GM12878 (cell line): ENCODE data around the gene SRRD. TPM values are rescaled to one million over a fixed set of nuclear protein-coding genes. Genes with fewer than 3 reads are reported as not detected.

ENCODE experiments used
- ATAC-seq: fragments of 200-7000 bp; cut with Tn5 transposase; 3 replicates; pipeline ENCODE4 v1.9.1; 2020; ENCODE audit warnings: mild to moderate bottlenecking, moderate library complexity
- BruUV-seq: library from RNA; stranded (reverse); fragments of 400-500 nt; replicated peaks from 2 replicates; lab custom pipeline; 2021; lab: Mats Ljungman, UMichigan
- CTCF ChIA-PET: fragments of 300-600 bp; sonication (Branson Sonifier 250); formaldehyde crosslinking; extraction: SDS; loops from one replicate; lab custom pipeline; 2021; ENCODE audit warnings: inconsistent platforms; lab: Yijun Ruan, JAX
- POLR2A ChIA-PET: fragments of 350-600 bp; formaldehyde crosslinking; extraction: SDS; loops from one replicate; lab custom pipeline; 2021; ENCODE audit warnings: inconsistent platforms; lab: Charles Lee
- RAD21 ChIA-PET: fragments of 300-600 bp; sonication (Branson Sonifier 250); formaldehyde crosslinking; loops from one replicate; lab custom pipeline; 2023; ENCODE audit warnings: antibody characterized with exemption; ENCODE audit not compliant: unreplicated experiment; lab: Charles Lee
- SMC1A ChIA-PET: fragments of 300-600 bp; sonication (Branson Sonifier 250); formaldehyde crosslinking; loops from one replicate; lab custom pipeline; 2023; ENCODE audit not compliant: unreplicated experiment, uncharacterized antibody; lab: Charles Lee
- DNase-seq: peaks from one replicate; pipeline ENCODE4 v3.0.0-alpha.2; 2011; ENCODE audit warnings: low read depth, low spot score
- FAIRE-seq: peaks from 3 replicates; lab custom pipeline; 2011; peaks lifted over from hg19 to GRCh38; lab: Jason Lieb, UNC
- H2AFZ ChIP-seq: 2 replicates; pipeline ENCODE4 v1.6.0; 2011; ENCODE audit warnings: low read depth, low read length, control low read depth; ENCODE audit not compliant: control insufficient read depth
- H3K27ac ChIP-seq: 2 replicates; pipeline ENCODE4 v1.5.1; 2011; ENCODE audit warnings: control low read depth; ENCODE audit not compliant: control insufficient read depth, insufficient read depth
- H3K27me3 ChIP-seq, 2 experiments: replicated peaks in 1 of 2; 2 replicates each; pipeline versions ENCODE4 v1.6.0 to v1.6.1; 2011; ENCODE audit warnings: low read length in 1 of 2; ENCODE audit not compliant: control insufficient read depth in 2 of 2, insufficient read depth in 2 of 2
- H3K36me3 ChIP-seq, 2 experiments: 2 replicates each; pipeline ENCODE4 v1.5.1; 2011; ENCODE audit warnings: low read length in 1 of 2; ENCODE audit not compliant: control insufficient read depth in 2 of 2, insufficient read depth in 2 of 2
- H3K4me1 ChIP-seq: 2 replicates; pipeline ENCODE4 v1.6.1; 2011; ENCODE audit warnings: mild to moderate bottlenecking, low read length, moderate library complexity, mixed read lengths; ENCODE audit not compliant: control insufficient read depth, insufficient read depth
- H3K4me2 ChIP-seq: 2 replicates; pipeline ENCODE4 v1.6.0; 2011; ENCODE audit warnings: control low read depth; ENCODE audit not compliant: control insufficient read depth, insufficient read depth
- H3K4me3 ChIP-seq: fragments of 200-600 bp; sonication (generic); 2 replicates; pipeline ENCODE4 v1.5.1; 2016
- H3K79me2 ChIP-seq: 2 replicates; pipeline ENCODE4 v1.6.0; 2011; ENCODE audit warnings: low read length; ENCODE audit not compliant: control insufficient read depth, insufficient read depth
- H3K9ac ChIP-seq: 2 replicates; pipeline ENCODE4 v1.8.0; 2011; ENCODE audit warnings: low read length, control low read depth, mixed read lengths; ENCODE audit not compliant: control insufficient read depth, insufficient read depth
- H3K9me3 ChIP-seq: replicated peaks from 3 replicates; pipeline ENCODE4 v1.5.1; 2011; ENCODE audit warnings: mild to moderate bottlenecking, low read length; ENCODE audit not compliant: control insufficient read depth, insufficient read depth
- H4K20me1 ChIP-seq: 2 replicates; pipeline ENCODE4 v1.6.0; 2011; ENCODE audit not compliant: control insufficient read depth, insufficient read depth
- ASH2L ChIP-seq: fragments of 300-600, 200-600 bp; sonication (generic); IDR thresholded peaks from 2 replicates; pipeline ENCODE4 v1.6.1; 2017; ENCODE audit warnings: low read depth, mild to moderate bottlenecking, borderline replicate concordance
- HDAC6 ChIP-seq: fragments of 200-600 bp; sonication (generic); IDR thresholded peaks from one replicate; pipeline ENCODE4 v1.8.0; 2017; ENCODE audit warnings: antibody characterized with exemption; ENCODE audit not compliant: unreplicated experiment
- MEF2B ChIP-seq: fragments of 450-650 bp; IDR thresholded peaks from 2 replicates; pipeline ENCODE4 v1.6.1; 2018; ENCODE audit warnings: mild to moderate bottlenecking, moderate library complexity; ENCODE audit not compliant: partially characterized antibody, poor library complexity, severe bottlenecking
- NFXL1 ChIP-seq: fragments of 450-650 bp; IDR thresholded peaks from 2 replicates; pipeline ENCODE4 v1.6.1; 2017; ENCODE audit warnings: antibody characterized with exemption, mild to moderate bottlenecking, borderline replicate concordance
- RBBP5 ChIP-seq: fragments of 200-600 bp; sonication (generic); conservative IDR thresholded peaks from 2 replicates; pipeline ENCODE4 v1.6.1; 2016
- RUNX3 ChIP-seq: IDR thresholded peaks from 2 replicates; pipeline ENCODE4 v1.6.1; 2012; ENCODE audit warnings: low read length, inconsistent platforms
- TCF12 ChIP-seq: IDR thresholded peaks from 2 replicates; pipeline ENCODE4 v1.6.1; 2011; ENCODE audit warnings: low read depth, mild to moderate bottlenecking, low read length
- TCF3 ChIP-seq: IDR thresholded peaks from 2 replicates; pipeline ENCODE4 v1.6.1; 2012; ENCODE audit warnings: low read depth, mild to moderate bottlenecking, low read length, borderline replicate concordance; ENCODE audit not compliant: insufficient read depth
- YBX1 ChIP-seq: fragments of 450-650 bp; IDR thresholded peaks from 2 replicates; pipeline ENCODE4 v1.6.1; 2016; ENCODE audit warnings: antibody characterized with exemption
- WGBS: methylation state at CpG from one replicate; pipeline ENCODE4 v1.1.6; 2016; ENCODE audit warnings: low lambda C conversion rate; ENCODE audit not compliant: insufficient replicate concordance, insufficient coverage; ENCODE audit errors: missing lambda C conversion rate; 5-methylcytosine and 5-hydroxymethylcytosine counted together
- in situ Hi-C: fragments of 300-500 bp; cut with MboI; formaldehyde crosslinking; loops from 9 replicates; pipeline ENCODE4 v1.14.3; 2018; ENCODE audit warnings: mixed read lengths
- intact Hi-C: fragments of 100-400 bp; cut with micrococcal nuclease; formaldehyde crosslinking; loops from one replicate; pipeline ENCODE4 v1.14.2; 2022; ENCODE audit not compliant: unreplicated experiment
- polyA plus RNA-seq, 11 experiments: library from polyadenylated mRNA; depleted of rRNA in 4 of 11; unstranded in 6 of 11; stranded (reverse) in 5 of 11; fragments of >200 nt; fragmentation: Nextera tagmentation in 4 of 11; fragmentation: Illumina TruSeq in 1 of 11; extraction: Ambion mirVana in 4 of 11; extraction: Trizol in 1 of 11; gene quantifications; 1 replicate in 1 of 11; 2 replicates in 10 of 11; pipeline versions ENCODE4 v1.2.1 to v1.2.3, GENCODE V29; 2011 to 2016; ENCODE audit warnings: inconsistent platforms in 2 of 11, missing spikeins in 2 of 11, low read depth in 1 of 11
- total RNA-seq, 4 experiments: library from RNA; depleted of rRNA in 3 of 4; stranded (reverse); fragments of >200 nt in 3 of 4; fragmentation: Illumina TruSeq in 1 of 4; extraction: Trizol in 1 of 4; gene quantifications; 2 replicates each; pipeline versions ENCODE4 v1.2.1 to v1.2.3, GENCODE V29; 2013 to 2021
- TF ChIP-seq, protein P1 (sequence below): fragments of 450-650 bp; IDR thresholded peaks from 2 replicates; pipeline ENCODE4 v1.6.1; 2016; ENCODE audit warnings: mild to moderate bottlenecking
- TF ChIP-seq, protein P2 (sequence below): fragments of 450-650 bp; IDR thresholded peaks from 2 replicates; pipeline ENCODE4 v1.6.1; 2016; ENCODE audit warnings: mild to moderate bottlenecking
- TF ChIP-seq, protein P3 (sequence below): IDR thresholded peaks from 2 replicates; pipeline ENCODE4 v1.6.1; 2012; ENCODE audit warnings: low read depth, low read length, improper control_type of control experiment

The SRRD gene
- total and polyA plus RNA-seq, 10 of the 15 experiments (the other 5 are each of a cell fraction or from before 2014, with no cell fraction given) = 4.1 to 50.6 (median 27.5) TPM

DNA sequence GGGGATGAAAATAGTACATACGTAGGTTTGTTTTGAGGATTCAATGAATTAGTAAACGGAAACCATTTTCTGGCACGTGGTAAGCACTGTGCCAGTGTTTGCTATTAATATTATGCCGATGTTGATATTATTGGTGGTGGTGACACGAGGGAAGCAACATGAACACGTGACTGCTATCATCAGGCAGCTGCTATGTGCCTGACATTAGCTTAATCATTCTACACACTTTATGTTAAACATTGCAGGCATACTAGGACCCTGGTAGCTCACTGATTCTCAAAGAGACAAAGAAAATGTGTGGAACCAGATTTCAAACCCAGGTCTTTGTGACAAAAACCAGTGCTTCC is 656 bp downstream of the SRRD start (continued):
- TF ChIP-seq MEF2B = peak; percentile 9

GRCh38 chr22:26485013-26485412 is 1.3 kb downstream of the SRRD start:
- no peak overlapping the region for H2AFZ ChIP-seq
- no peaks in the 10 kb centered on the region for H4K20me1 ChIP-seq
- H3K27ac ChIP-seq = no peak overlapping the region
- DNase-seq = no peak
- no peak overlapping the region for H3K9ac ChIP-seq
- TF ChIP-seq, protein P1, sequence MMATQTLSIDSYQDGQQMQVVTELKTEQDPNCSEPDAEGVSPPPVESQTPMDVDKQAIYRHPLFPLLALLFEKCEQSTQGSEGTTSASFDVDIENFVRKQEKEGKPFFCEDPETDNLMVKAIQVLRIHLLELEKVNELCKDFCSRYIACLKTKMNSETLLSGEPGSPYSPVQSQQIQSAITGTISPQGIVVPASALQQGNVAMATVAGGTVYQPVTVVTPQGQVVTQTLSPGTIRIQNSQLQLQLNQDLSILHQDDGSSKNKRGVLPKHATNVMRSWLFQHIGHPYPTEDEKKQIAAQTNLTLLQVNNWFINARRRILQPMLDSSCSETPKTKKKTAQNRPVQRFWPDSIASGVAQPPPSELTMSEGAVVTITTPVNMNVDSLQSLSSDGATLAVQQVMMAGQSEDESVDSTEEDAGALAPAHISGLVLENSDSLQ = no peak
- TF ChIP-seq RUNX3 (no peak), ASH2L (no peak), HDAC6 (no peak), NFXL1 (no peak), TCF3 (no peak), TCF12 (no peak), RBBP5 (no peak), YBX1 (no peak), MEF2B (no peak)
- TF ChIP-seq, protein P2, sequence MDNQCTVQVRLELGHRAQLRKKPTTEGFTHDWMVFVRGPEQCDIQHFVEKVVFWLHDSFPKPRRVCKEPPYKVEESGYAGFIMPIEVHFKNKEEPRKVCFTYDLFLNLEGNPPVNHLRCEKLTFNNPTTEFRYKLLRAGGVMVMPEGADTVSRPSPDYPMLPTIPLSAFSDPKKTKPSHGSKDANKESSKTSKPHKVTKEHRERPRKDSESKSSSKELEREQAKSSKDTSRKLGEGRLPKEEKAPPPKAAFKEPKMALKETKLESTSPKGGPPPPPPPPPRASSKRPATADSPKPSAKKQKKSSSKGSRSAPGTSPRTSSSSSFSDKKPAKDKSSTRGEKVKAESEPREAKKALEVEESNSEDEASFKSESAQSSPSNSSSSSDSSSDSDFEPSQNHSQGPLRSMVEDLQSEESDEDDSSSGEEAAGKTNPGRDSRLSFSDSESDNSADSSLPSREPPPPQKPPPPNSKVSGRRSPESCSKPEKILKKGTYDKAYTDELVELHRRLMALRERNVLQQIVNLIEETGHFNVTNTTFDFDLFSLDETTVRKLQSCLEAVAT = no peak
- TF ChIP-seq, protein P3, sequence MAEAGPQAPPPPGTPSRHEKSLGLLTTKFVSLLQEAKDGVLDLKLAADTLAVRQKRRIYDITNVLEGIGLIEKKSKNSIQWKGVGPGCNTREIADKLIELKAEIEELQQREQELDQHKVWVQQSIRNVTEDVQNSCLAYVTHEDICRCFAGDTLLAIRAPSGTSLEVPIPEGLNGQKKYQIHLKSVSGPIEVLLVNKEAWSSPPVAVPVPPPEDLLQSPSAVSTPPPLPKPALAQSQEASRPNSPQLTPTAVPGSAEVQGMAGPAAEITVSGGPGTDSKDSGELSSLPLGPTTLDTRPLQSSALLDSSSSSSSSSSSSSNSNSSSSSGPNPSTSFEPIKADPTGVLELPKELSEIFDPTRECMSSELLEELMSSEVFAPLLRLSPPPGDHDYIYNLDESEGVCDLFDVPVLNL = no peak
- TF ChIP-seq, all 136 proteins: peak for 0
- CTCF ChIA-PET = interaction anchor here (0.5 to 7.1 kb wide), 7 partner anchors 13 to 188 kb away, joined by 3 to 47 read pairs (median 5); partner anchors contain the start of gene TFIP11
- RAD21 ChIA-PET = interaction anchor here (1.4 kb wide), 1 partner anchor 180 kb away, joined by 4 read pairs; no protein-coding TSS in a partner anchor
- intact Hi-C loops (no loop called here), in situ Hi-C loops (no loop called here)
- H3K36me3 ChIP-seq = peaks cover 4 to 10% of the 10 kb centered on the region in 2 experiments
- SMC1A ChIA-PET = interaction anchor here (1.1 to 2.3 kb wide), 9 partner anchors 17 to 188 kb away, joined by 3 to 15 read pairs (median 4); no protein-coding TSS in a partner anchor
- POLR2A ChIA-PET = interaction anchor here (0.5 to 1.4 kb wide), 2 partner anchors 49 to 56 kb away, joined by 3 read pairs; no protein-coding TSS in a partner anchor
- peaks cover 39% of the 10 kb centered on the region for H3K79me2 ChIP-seq
- peaks cover 19% of the 10 kb centered on the region for H3K4me1 ChIP-seq
- ATAC-seq (no peak), FAIRE-seq (no peak)
- H3K27me3 ChIP-seq = no peaks in the 10 kb centered on the region
- H3K9me3 ChIP-seq = no peaks in the 10 kb centered on the region
- peak overlapping the region; percentile 50 for H3K4me2 ChIP-seq
- H3K4me3 ChIP-seq = peak overlapping the region; percentile 97; the same call in 1 of the 2 replicates
- no TSS peak for BruUV-seq
- WGBS = 70% methylated on average over 7 of the region's 7 CpGs
